GM19455 (cell line): ENCODE results near the gene YEATS2.

Experiments used
- ATAC-seq: cut with Tn5 transposase; IDR thresholded peaks from one replicate; pipeline ENCODE4 v1.9.1; 2021; ENCODE audit not compliant: unreplicated experiment

Gene YEATS2

GRCh38 chr3:183810643-183811594 is 113.3 kb downstream of the YEATS2 start:
- no peak for ATAC-seq

- no peak for ATAC-seq
These were observed 114.0 kb downstream of the YEATS2 start for GRCh38 chr3:183811638-183812037.

- no peak for ATAC-seq
These were observed 115.3 kb downstream of the YEATS2 start for GRCh38 chr3:183812761-183813445.

- ATAC-seq, result no peak
These were observed 116.6 kb downstream of the YEATS2 start for GRCh38 chr3:183814240-183814639.

- ATAC-seq, result no peak
These were observed 118.0 kb downstream of the YEATS2 start for GRCh38 chr3:183815563-183815940.

GRCh38 chr3:183815951-183816475 is 118.4 kb downstream of the YEATS2 start:
- ATAC-seq, result no peak

GRCh38 chr3:183816681-183817510 is 119.3 kb downstream of the YEATS2 start:
- ATAC-seq, result no peak

GRCh38 chr3:183817639-183818038 is 120.0 kb downstream of the YEATS2 start:
- no peak for ATAC-seq

- no peak for ATAC-seq
These were observed 120.5 kb downstream of the YEATS2 start for GRCh38 chr3:183818041-183818620.

- ATAC-seq, result no peak
These were observed 121.4 kb downstream of the YEATS2 start for GRCh38 chr3:183818706-183819624.

GRCh38 chr3:183819831-183820230 is 122.2 kb downstream of the YEATS2 start:
- ATAC-seq, result no peak

GRCh38 chr3:183822631-183823030 is 125.0 kb downstream of the YEATS2 start:
- no peak for ATAC-seq

GRCh38 chr3:183823963-183824362 is 126.4 kb downstream of the YEATS2 start:
- no peak for ATAC-seq

GRCh38 chr3:183824761-183825455 is 127.3 kb downstream of the YEATS2 start:
- no peak for ATAC-seq

GRCh38 chr3:183825456-183826161 is 128.0 kb downstream of the YEATS2 start, which contains the start of gene MAP6D1:
TSS of gene MAP6D1 (minus strand) at chr3:183825577. CDS start at chr3:183825547, 30 bp downstream.
- ATAC-seq, result no peak

- ATAC-seq, result no peak
These were observed 129.1 kb downstream of the YEATS2 start for GRCh38 chr3:183826448-183827250.

GRCh38 chr3:183827809-183828537 is 130.4 kb downstream of the YEATS2 start:
- no peak for ATAC-seq
